ENCODE measurements around the gene SS18L1.

GRCh38 chr20:62214067-62214466 lies 70.5 kb downstream of the SS18L1 start:
- TF ChIP-seq CTCF (IDR thresholded peaks at IDR 0.05) (no peak), POLR2AphosphoS5 (IDR thresholded peaks at IDR 0.05) (no peak)
